ENCODE measurements around the gene CELSR3. TPM values are rescaled to one million over a fixed set of nuclear protein-coding genes. Genes with fewer than 3 reads are reported as not detected.
A peak's percentile ranks its signal among the peaks of the same experiment; 100 is the strongest.

The CELSR3 gene
- total and polyA plus RNA-seq, 7 donors = under 0.01 to 2.5 (median 0.36) TPM

GRCh38 chr3:48686538-48687219, 24.0 kb upstream of the CELSR3 start:
- peak overlapping the region; percentile 77 to 85 (median 80) for H3K27ac ChIP-seq
- WGBS, 2 donors = 38 to 67% methylated on average over 10 of the region's 10 CpGs
- peak overlapping the region in 2 of 4 donors; percentile 65 to 94 for H3K4me3 ChIP-seq
- DNase-seq = no peak
- intact Hi-C loops (cut with DNase I) = loop anchor here (1.0 kb wide), 1 partner anchor 51 kb away; the partner anchor contains the start of gene SLC26A6
- H3K36me3 ChIP-seq = peaks cover 27 to 54% (median 42%) of the 10 kb centered on the region in 4 donors
- no peaks in the 10 kb centered on the region for H3K27me3 ChIP-seq
- H3K4me1 ChIP-seq = peaks cover 0 to 45% (median 36%) of the 10 kb centered on the region in 4 donors
- no peak for TF ChIP-seq POLR2A (IDR thresholded peaks at IDR 0.05)
- peak in 1 of 4 donors; percentile 38 for TF ChIP-seq POLR2AphosphoS5 (IDR thresholded peaks at IDR 0.05)
- no peak for TF ChIP-seq EP300 (IDR thresholded peaks at IDR 0.05)
- TF ChIP-seq CTCF (IDR thresholded peaks at IDR 0.05) = no peak
- no peaks in the 10 kb centered on the region for H3K9me3 ChIP-seq

DNA sequence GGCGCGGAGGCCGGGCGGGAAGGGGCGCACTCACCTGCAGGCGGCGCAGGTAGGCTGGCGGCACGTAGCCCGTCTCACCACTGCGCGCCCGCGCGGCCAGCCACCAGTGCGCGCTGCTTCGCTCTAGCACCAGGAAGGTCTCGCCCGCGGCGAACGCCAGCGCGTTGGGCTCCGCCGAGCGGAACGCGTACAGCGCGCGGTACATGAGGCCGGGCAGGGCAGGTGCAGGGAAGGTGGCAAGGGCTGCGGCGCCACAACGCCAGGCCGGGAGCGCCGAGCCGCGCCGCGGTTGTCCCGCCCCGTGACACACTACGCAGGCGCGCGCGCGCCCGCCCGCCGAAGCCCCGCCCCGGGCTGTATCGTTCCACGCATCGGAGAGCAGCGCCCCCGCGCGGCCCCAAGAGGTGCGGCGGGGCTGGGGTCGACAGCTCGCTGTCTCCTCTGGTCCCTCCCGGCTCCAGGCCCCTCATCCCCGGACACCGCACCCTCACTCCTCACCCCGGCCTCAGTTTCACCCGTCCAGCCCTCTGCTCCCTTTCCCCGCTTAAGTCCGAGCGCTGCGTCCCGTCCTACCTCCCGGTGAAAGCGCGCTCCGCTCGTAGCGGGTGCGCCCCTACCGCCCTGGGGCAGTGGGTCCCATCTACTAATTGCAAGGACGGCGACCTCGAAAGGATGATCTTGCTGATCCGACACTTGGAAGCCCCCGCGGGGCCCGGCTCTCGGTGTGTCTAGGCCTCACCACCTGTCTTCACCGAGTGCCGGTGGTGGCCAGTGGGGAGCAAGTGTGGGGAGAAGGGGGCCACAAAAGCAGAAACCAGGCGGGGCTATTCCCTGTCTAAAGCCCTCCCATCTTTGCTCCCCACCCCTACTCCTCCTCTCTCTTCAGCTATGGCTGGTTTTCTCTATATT, 23.2 kb upstream of the CELSR3 start, which contains the start of gene NCKIPSD:
TSS of gene NCKIPSD (minus strand) at position 313 of the 909 bp plus-strand sequence. CDS start at position 205, 108 bp downstream.
- peaks cover 22 to 54% (median 40%) of the 10 kb centered on the region in 4 donors for H3K36me3 ChIP-seq
- DNase-seq = peak; percentile 93
- WGBS, 2 donors = 1% methylated on average over 97 of the region's 97 CpGs
- no peaks in the 10 kb centered on the region for H3K27me3 ChIP-seq
- H3K4me1 ChIP-seq = peaks cover 0 to 45% (median 36%) of the 10 kb centered on the region in 4 donors
- peak within 1 kb of the TSS; percentile 65 to 94 (median 80) for H3K4me3 ChIP-seq
- intact Hi-C loops (cut with DNase I) = loop anchor here (1.0 to 2.0 kb wide), 3 partner anchors 51 to 161 kb away; partner anchors contain the start of genes PRKAR2A and SLC26A6
- H3K27ac ChIP-seq = peak within 1 kb of the TSS; percentile 77 to 85 (median 80)
- TF ChIP-seq POLR2A (IDR thresholded peaks at IDR 0.05) (peak in 1 of 2 donors; percentile 30), POLR2AphosphoS5 (IDR thresholded peaks at IDR 0.05) (peak; percentile 47 to 93 (median 84)), CTCF (IDR thresholded peaks at IDR 0.05) (peak; percentile 56 to 89 (median 81)), EP300 (IDR thresholded peaks at IDR 0.05) (no peak)
- H3K9me3 ChIP-seq = no peaks in the 10 kb centered on the region

GRCh38 chr3:48685293-48685602, 22.6 kb upstream of the CELSR3 start:
- WGBS, 2 donors = 9 to 14% methylated on average over 13 of the region's 13 CpGs
- Histone ChIP-seq H3K27ac (peak overlapping the region; percentile 77 to 85 (median 80)), H3K4me1 (peaks cover 0 to 45% (median 36%) of the 10 kb centered on the region in 4 donors), H3K4me3 (peak overlapping the region; percentile 65 to 94 (median 80)), H3K9me3 (no peaks in the 10 kb centered on the region), H3K36me3 (peaks cover 22 to 54% (median 42%) of the 10 kb centered on the region in 4 donors), H3K27me3 (no peaks in the 10 kb centered on the region)
- no peak for DNase-seq
- intact Hi-C loops (cut with DNase I) = loop anchor here (2.0 kb wide), 2 partner anchors 56 to 162 kb away; partner anchors contain the start of gene PRKAR2A
- TF ChIP-seq EP300 (IDR thresholded peaks at IDR 0.05) (no peak), POLR2AphosphoS5 (IDR thresholded peaks at IDR 0.05) (no peak), POLR2A (IDR thresholded peaks at IDR 0.05) (no peak), CTCF (IDR thresholded peaks at IDR 0.05) (peak in 2 of 4 experiments; percentile 27 to 43)

GRCh38 chr3:48684480-48685143, 21.9 kb upstream of the CELSR3 start:
- WGBS, 2 donors = 40 to 50% methylated on average over 7 of the region's 7 CpGs
- Histone ChIP-seq H3K9me3 (no peaks in the 10 kb centered on the region), H3K36me3 (peaks cover 19 to 54% (median 37%) of the 10 kb centered on the region in 4 donors), H3K4me3 (peak overlapping the region; percentile 65 to 94 (median 80)), H3K27ac (peak overlapping the region in 2 of 4 donors; percentile 77 to 81), H3K27me3 (no peaks in the 10 kb centered on the region), H3K4me1 (peaks cover 0 to 45% (median 36%) of the 10 kb centered on the region in 4 donors)
- no peak for TF ChIP-seq CTCF (IDR thresholded peaks at IDR 0.05)
- no peak for TF ChIP-seq EP300 (IDR thresholded peaks at IDR 0.05)
- TF ChIP-seq POLR2AphosphoS5 (IDR thresholded peaks at IDR 0.05) = no peak
- no peak for TF ChIP-seq POLR2A (IDR thresholded peaks at IDR 0.05)
- intact Hi-C loops (cut with DNase I) = loop anchor here (2.0 to 5.0 kb wide), 3 partner anchors 56 to 162 kb away; partner anchors contain the start of genes PRKAR2A and UQCRC1
- peak; percentile 78 for DNase-seq

All from sigmoid colon (tissue), 7 donors.